Sigmoid colon (tissue), 4 donors: ENCODE data around the gene GDF15.

Experiments
- EP300 ChIP-seq, 4 donors: sonication (generic); formaldehyde crosslinking; IDR thresholded peaks; one replicate each; pipeline ENCODE4 v1.6.1; 2017; ENCODE audit warnings: antibody characterized with exemption in 4 of 4
- POLR2A ChIP-seq, 2 donors: fragments of 450-650 bp; IDR thresholded peaks; one replicate each; pipeline ENCODE4 v1.6.1; 2016; ENCODE audit warnings: antibody characterized with exemption in 2 of 2, mild to moderate bottlenecking in 2 of 2, moderate library complexity in 2 of 2
- POLR2AphosphoS5 ChIP-seq, 4 donors: sonication (generic); formaldehyde crosslinking; IDR thresholded peaks; one replicate each; pipeline ENCODE4 v1.6.1; 2017; ENCODE audit warnings: antibody characterized with exemption in 4 of 4
- TF ChIP-seq, protein P1 (sequence below), 4 experiments: fragments of 450-650 bp in 3 of 4; fragments of 200-600 bp in 1 of 4; IDR thresholded peaks; one replicate each; pipeline ENCODE4 v1.5.1; 2016 to 2019; ENCODE audit warnings: antibody characterized with exemption in 4 of 4, mild to moderate bottlenecking in 3 of 4, moderate library complexity in 2 of 4

DNA sequence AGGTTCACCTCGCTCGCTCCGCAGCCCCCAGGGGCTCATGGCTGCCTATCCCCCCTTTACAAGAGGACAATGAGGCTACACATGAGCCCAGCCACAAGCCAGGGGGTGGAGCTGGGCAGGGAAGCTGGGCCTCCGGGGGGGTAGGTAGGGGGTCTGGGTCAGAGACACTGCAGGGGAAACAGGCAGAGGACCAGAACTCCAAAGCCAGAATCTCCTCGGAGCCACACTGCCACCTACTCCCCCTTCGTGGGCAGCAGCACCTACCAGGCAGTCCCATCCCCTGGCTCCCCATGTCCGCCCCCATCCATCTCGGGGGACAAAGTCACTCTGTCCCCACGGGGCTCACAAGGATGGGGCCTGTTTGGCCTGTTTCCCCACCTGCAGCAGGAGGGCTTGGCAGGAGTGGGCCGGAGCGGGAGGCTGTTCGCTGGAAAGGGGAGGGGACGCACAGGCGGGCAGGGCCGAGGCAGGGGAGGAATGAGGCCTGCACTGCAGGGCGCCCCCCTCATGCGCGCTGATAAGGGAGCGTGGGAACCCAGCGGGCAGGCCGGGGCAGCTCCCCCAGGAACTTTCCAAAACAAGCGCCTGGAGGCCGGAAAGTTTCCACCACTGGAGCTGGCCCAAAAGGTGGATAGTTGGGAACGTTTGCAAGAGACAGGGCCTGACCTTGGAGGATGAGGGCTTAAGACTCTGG is 52.5 kb downstream of the GDF15 start:
- no peak for TF ChIP-seq POLR2A (IDR thresholded peaks at IDR 0.05)
- TF ChIP-seq, protein P1, sequence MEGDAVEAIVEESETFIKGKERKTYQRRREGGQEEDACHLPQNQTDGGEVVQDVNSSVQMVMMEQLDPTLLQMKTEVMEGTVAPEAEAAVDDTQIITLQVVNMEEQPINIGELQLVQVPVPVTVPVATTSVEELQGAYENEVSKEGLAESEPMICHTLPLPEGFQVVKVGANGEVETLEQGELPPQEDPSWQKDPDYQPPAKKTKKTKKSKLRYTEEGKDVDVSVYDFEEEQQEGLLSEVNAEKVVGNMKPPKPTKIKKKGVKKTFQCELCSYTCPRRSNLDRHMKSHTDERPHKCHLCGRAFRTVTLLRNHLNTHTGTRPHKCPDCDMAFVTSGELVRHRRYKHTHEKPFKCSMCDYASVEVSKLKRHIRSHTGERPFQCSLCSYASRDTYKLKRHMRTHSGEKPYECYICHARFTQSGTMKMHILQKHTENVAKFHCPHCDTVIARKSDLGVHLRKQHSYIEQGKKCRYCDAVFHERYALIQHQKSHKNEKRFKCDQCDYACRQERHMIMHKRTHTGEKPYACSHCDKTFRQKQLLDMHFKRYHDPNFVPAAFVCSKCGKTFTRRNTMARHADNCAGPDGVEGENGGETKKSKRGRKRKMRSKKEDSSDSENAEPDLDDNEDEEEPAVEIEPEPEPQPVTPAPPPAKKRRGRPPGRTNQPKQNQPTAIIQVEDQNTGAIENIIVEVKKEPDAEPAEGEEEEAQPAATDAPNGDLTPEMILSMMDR (IDR thresholded peaks at IDR 0.05), result no peak
- no peak for TF ChIP-seq POLR2AphosphoS5 (IDR thresholded peaks at IDR 0.05)
- no peak for TF ChIP-seq EP300 (IDR thresholded peaks at IDR 0.05)
